GM13977 (cell line): ENCODE results near the gene DUSP1.

Experiments
- DNase-seq: peaks from one replicate; pipeline ENCODE4 v3.0.0; 2012; ENCODE audit warnings: low spot score
- CTCF ChIP-seq: IDR thresholded peaks from 2 replicates; pipeline ENCODE4 v1.5.1; 2012; ENCODE audit warnings: mild to moderate bottlenecking, control low read depth; ENCODE audit not compliant: insufficient read depth; ENCODE audit errors: extremely low read depth, missing control alignments
- in situ Hi-C: fragments of 300-500 bp; cut with MboI; formaldehyde crosslinking; loops from one replicate; pipeline ENCODE4 v1.12.0; 2022; ENCODE audit warnings: low sequenced_read_pairs, low pct_unique_long_range_greater_than_20kb, mixed read lengths, inconsistent platforms; ENCODE audit not compliant: unreplicated experiment

The DUSP1 gene

GRCh38 chr5:172741206-172741582 is 29.8 kb downstream of the DUSP1 start:
- in situ Hi-C loops = no loop called here
- TF ChIP-seq CTCF = no peak
- DNase-seq = no peak

GRCh38 chr5:172740428-172741205 is 30.4 kb downstream of the DUSP1 start:
- in situ Hi-C loops = no loop called here
- TF ChIP-seq CTCF = no peak
- no peak for DNase-seq

- no peak for DNase-seq
- in situ Hi-C loops = no loop called here
- TF ChIP-seq CTCF = no peak
Observed at GRCh38 chr5:172739375-172739774, 31.6 kb downstream of the DUSP1 start.

- no peak for TF ChIP-seq CTCF
- in situ Hi-C loops = no loop called here
- no peak for DNase-seq
Observed at GRCh38 chr5:172736508-172737135, 34.4 kb downstream of the DUSP1 start.

- in situ Hi-C loops = no loop called here
Observed at GRCh38 chr5:172735141-172735831, 35.7 kb downstream of the DUSP1 start.

More at GRCh38 chr5:172735141-172735831, 35.7 kb downstream of the DUSP1 start:
- no peak for TF ChIP-seq CTCF
- DNase-seq = no peak
